Lower leg skin (tissue), 4 donors: ENCODE measurements around the gene OR1A2. TPM values are rescaled to one million over a fixed set of nuclear protein-coding genes. Genes with fewer than 3 reads are reported as not detected.

Experiments used
- DNase-seq, 2 donors: peaks; one replicate each; pipeline ENCODE4 v3.0.0-alpha.2; 2019; ENCODE audit warnings: low spot score in 2 of 2
- H3K4me3 ChIP-seq: fragments of 200-600 bp; sonication (generic); 2 replicates; pipeline ENCODE4 v1.5.1; 2017; ENCODE audit warnings: mild to moderate bottlenecking, low read depth; ENCODE audit not compliant: poor library complexity, severe bottlenecking
- CTCF ChIP-seq, 3 donors: fragments of 450-650 bp; IDR thresholded peaks; one replicate each; pipeline ENCODE4 v1.5.1; 2016; ENCODE audit warnings: antibody characterized with exemption in 3 of 3, mild to moderate bottlenecking in 3 of 3, moderate library complexity in 2 of 3
- POLR2A ChIP-seq, 2 donors: fragments of 450-650 bp; IDR thresholded peaks; one replicate each; pipeline ENCODE4 v1.6.1; 2016 to 2017; ENCODE audit warnings: antibody characterized with exemption in 2 of 2, mild to moderate bottlenecking in 1 of 2, moderate library complexity in 1 of 2
- WGBS, 2 donors: methylation state at CpG; one replicate each; pipeline ENCODE4 v1.1.5; 2018; 5-methylcytosine and 5-hydroxymethylcytosine counted together
- intact Hi-C: fragments of 100-400 bp; cut with DNase I; formaldehyde crosslinking; loops from one replicate; pipeline ENCODE4 v1.15.0; 2023; ENCODE audit warnings: low total_unique reads
- total RNA-seq, 4 donors: library from RNA; depleted of rRNA; stranded (reverse); fragments of >200 nt; gene quantifications; one replicate each; pipeline ENCODE4 v1.1.0, GENCODE V29; 2016

OR1A2 gene, protein sequence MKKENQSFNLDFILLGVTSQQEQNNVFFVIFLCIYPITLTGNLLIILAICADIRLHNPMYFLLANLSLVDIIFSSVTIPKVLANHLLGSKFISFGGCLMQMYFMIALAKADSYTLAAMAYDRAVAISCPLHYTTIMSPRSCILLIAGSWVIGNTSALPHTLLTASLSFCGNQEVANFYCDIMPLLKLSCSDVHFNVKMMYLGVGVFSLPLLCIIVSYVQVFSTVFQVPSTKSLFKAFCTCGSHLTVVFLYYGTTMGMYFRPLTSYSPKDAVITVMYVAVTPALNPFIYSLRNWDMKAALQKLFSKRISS
- not detected for total RNA-seq

DNA sequence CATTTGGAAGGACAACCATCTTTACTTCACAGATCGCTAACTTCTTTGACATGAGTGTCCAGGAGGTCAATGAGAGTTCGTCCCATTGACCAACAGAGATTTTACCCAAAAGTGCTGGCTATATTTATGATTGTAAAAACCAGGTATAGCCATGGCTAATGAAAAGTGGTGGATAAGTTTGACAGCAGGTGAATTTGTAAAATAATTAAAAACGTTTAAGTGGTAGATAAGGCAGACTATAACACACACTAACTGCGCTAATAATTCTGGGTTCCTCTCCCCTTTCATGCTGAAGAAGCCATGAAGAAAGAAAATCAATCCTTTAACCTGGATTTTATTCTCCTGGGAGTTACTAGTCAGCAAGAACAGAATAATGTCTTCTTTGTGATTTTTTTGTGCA lies at the start of gene OR1A2:
Gene OR1A2 (plus strand): TSS at position 301 of the 400 bp plus-strand sequence. CDS start 0 bp downstream, at position 301.
- intact Hi-C loops = no loop called here
- no peak within 1 kb of the TSS for H3K4me3 ChIP-seq
- 77 to 80% methylated on average over 4 of the region's 4 CpGs for WGBS, 2 donors
- DNase-seq = no peak
- no peak for TF ChIP-seq CTCF (IDR thresholded peaks at IDR 0.05)
- TF ChIP-seq POLR2A (IDR thresholded peaks at IDR 0.05) = no peak

GRCh38 chr17:3157218-3157617 lies 40.1 kb upstream of the OR1A2 start:
- no peak for DNase-seq
- H3K4me3 ChIP-seq = no peak overlapping the region
- 80 to 89% methylated on average over 1 of the region's 1 CpG for WGBS, 2 donors
- TF ChIP-seq CTCF (IDR thresholded peaks at IDR 0.05) (no peak), POLR2A (IDR thresholded peaks at IDR 0.05) (no peak)
- intact Hi-C loops = no loop called here

GRCh38 chr17:3167574-3167973 lies 29.7 kb upstream of the OR1A2 start:
- TF ChIP-seq POLR2A (IDR thresholded peaks at IDR 0.05) (no peak), CTCF (IDR thresholded peaks at IDR 0.05) (no peak)

DNA sequence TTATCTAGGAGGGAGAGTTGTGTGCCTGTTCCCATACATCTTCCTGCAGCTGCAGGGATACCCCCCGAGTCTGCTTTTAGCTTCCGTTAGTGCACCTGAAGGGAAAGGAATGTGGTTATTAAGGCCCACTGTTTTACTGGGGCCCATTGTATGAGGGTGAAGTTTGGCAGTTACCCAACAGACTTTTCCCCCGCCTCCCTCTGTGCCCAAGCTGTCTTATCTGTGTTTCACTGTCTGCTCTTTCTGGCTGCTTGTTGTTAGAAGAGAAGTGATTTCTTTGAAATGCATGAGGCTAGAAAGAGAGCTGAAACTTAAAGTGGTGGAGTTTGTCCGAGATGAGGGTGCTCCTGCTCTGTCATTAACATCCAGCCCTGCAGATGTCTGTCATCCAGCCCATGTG lies 7.4 kb upstream of the OR1A2 start:
- 34 to 36% methylated on average over 4 of the region's 4 CpGs for WGBS, 2 donors
- DNase-seq = no peak
- TF ChIP-seq POLR2A (IDR thresholded peaks at IDR 0.05) (no peak), CTCF (IDR thresholded peaks at IDR 0.05) (no peak)
- intact Hi-C loops = no loop called here
- H3K4me3 ChIP-seq = no peak overlapping the region

More at GRCh38 chr17:3167574-3167973, 29.7 kb upstream of the OR1A2 start:
- H3K4me3 ChIP-seq = no peak overlapping the region
- DNase-seq = no peak
- intact Hi-C loops = no loop called here
- WGBS, 2 donors = 74 to 80% methylated on average over 5 of the region's 5 CpGs

DNA sequence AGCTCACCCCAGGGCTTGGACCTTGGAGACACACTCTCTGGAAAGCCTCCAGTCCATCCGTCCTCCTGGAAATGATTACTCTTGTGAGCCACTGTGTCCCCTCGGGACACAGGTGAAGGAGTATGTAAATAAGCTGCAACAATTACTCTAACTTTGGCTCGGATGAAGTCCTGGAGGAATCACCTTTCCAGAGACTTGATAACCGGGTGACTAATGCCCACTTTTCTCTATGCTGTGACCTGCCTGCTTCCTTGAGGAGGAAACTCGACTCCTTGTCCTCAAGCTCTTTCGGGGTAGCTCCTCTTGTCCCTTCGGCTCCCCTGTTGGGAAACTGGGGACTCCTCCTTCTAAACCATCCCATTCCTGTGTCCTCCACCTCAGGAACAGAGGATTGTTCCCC lies 10.0 kb downstream of the OR1A2 start, which contains the start of gene OR1A1:
Gene OR1A1 (plus strand): TSS at position 301 of the 400 bp plus-strand sequence. CDS start 7,954 bp downstream, outside the sequence.
- intact Hi-C loops = no loop called here

More for the DNA sequence above, 10.0 kb downstream of the OR1A2 start, which contains the start of gene OR1A1:
- no peak for DNase-seq
- TF ChIP-seq POLR2A (IDR thresholded peaks at IDR 0.05) (no peak), CTCF (IDR thresholded peaks at IDR 0.05) (no peak)
- H3K4me3 ChIP-seq = no peak within 1 kb of the TSS
- WGBS, 2 donors = 69 to 77% methylated on average over 6 to 7 of the region's 7 CpGs
